Measurements from ENCODE around the gene ZNF653. TPM values are rescaled to one million over a fixed set of nuclear protein-coding genes. Genes with fewer than 3 reads are reported as not detected.

Gene ZNF653
- total RNA-seq, 1 donor from 2014 or later = 16.5 TPM

GRCh38 chr19:11530432-11530831 lies 24.8 kb upstream of the ZNF653 start:
- H3K27ac Mint-ChIP-seq = no peak overlapping the region
- H3K4me1 Mint-ChIP-seq = peaks cover 10% of the 10 kb centered on the region
- H3K36me3 Mint-ChIP-seq = peaks cover 3% of the 10 kb centered on the region
- no peaks in the 10 kb centered on the region for H3K9me3 Mint-ChIP-seq
- H3K27me3 Mint-ChIP-seq (ENCODE audit: low read depth) = no peaks in the 10 kb centered on the region
- H3K4me3 Mint-ChIP-seq = no peak overlapping the region
- TF ChIP-seq CTCF (IDR thresholded peaks at IDR 0.05; ENCODE audit: unreplicated experiment) = no peak
- no peak for DNase-seq (ENCODE audit: low spot score in 2 of 2, unreplicated experiment in 2 of 2)

- H3K27me3 Mint-ChIP-seq (ENCODE audit: low read depth) = no peaks in the 10 kb centered on the region
Measured at GRCh38 chr19:11528551-11529341, 23.1 kb upstream of the ZNF653 start, which contains the start of gene ECSIT. Gene ECSIT (minus strand): TSS chr19:11529134. CDS start chr19:11519170, 9,964 bp downstream.

GRCh38 chr19:11519138-11519537 lies 13.5 kb upstream of the ZNF653 start:
- no peak overlapping the region for H3K4me3 Mint-ChIP-seq
- no peak for TF ChIP-seq CTCF (IDR thresholded peaks at IDR 0.05; ENCODE audit: unreplicated experiment)
- no peak for DNase-seq (ENCODE audit: low spot score in 2 of 2, unreplicated experiment in 2 of 2)
- H3K36me3 Mint-ChIP-seq = peaks cover 9% of the 10 kb centered on the region
- H3K9me3 Mint-ChIP-seq = no peaks in the 10 kb centered on the region
- H3K27me3 Mint-ChIP-seq (ENCODE audit: low read depth) = no peaks in the 10 kb centered on the region
- no peaks in the 10 kb centered on the region for H3K4me1 Mint-ChIP-seq
- no peak overlapping the region for H3K27ac Mint-ChIP-seq

More at GRCh38 chr19:11528551-11529341, 23.1 kb upstream of the ZNF653 start, which contains the start of gene ECSIT:
- Mint-ChIP-seq H3K36me3 (peaks cover 3% of the 10 kb centered on the region), H3K4me1 (peaks cover 8% of the 10 kb centered on the region), H3K9me3 (no peaks in the 10 kb centered on the region), H3K4me3 (peak within 1 kb of the TSS; percentile 98), H3K27ac (peak within 1 kb of the TSS; percentile 97)
- peak; percentile 78 to 88 for DNase-seq (ENCODE audit: low spot score in 2 of 2, unreplicated experiment in 2 of 2)
- no peak for TF ChIP-seq CTCF (IDR thresholded peaks at IDR 0.05; ENCODE audit: unreplicated experiment)

- Mint-ChIP-seq H3K9me3 (no peaks in the 10 kb centered on the region), H3K4me1 (no peaks in the 10 kb centered on the region), H3K36me3 (peaks cover 12% of the 10 kb centered on the region), H3K27me3 (ENCODE audit: low read depth) (no peaks in the 10 kb centered on the region), H3K4me3 (no peak overlapping the region), H3K27ac (no peak overlapping the region)
- no peak for DNase-seq (ENCODE audit: low spot score in 2 of 2, unreplicated experiment in 2 of 2)
- no peak for TF ChIP-seq CTCF (IDR thresholded peaks at IDR 0.05; ENCODE audit: unreplicated experiment)
Measured at GRCh38 chr19:11513946-11514345, 8.3 kb upstream of the ZNF653 start.

- no peak for TF ChIP-seq CTCF (IDR thresholded peaks at IDR 0.05; ENCODE audit: unreplicated experiment)
- no peak for DNase-seq (ENCODE audit: low spot score in 2 of 2, unreplicated experiment in 2 of 2)
- Mint-ChIP-seq H3K9me3 (no peaks in the 10 kb centered on the region), H3K36me3 (peaks cover 12% of the 10 kb centered on the region), H3K4me3 (no peak overlapping the region), H3K27me3 (ENCODE audit: low read depth) (no peaks in the 10 kb centered on the region), H3K4me1 (peaks cover 7% of the 10 kb centered on the region), H3K27ac (no peak overlapping the region)
Measured at GRCh38 chr19:11510444-11510843, 4.8 kb upstream of the ZNF653 start.
